Tibial nerve (tissue), 4 donors: Measurements from ENCODE around the gene MAML2. TPM values are rescaled to one million over a fixed set of nuclear protein-coding genes. Genes with fewer than 3 reads are reported as not detected.

Experiments
- DNase-seq, 2 donors: peaks; one replicate each; pipeline ENCODE4 v3.0.0-alpha.2; 2019; ENCODE audit warnings: low spot score in 2 of 2
- H3K27ac ChIP-seq, 4 donors: fragments of 200-600 bp; sonication (generic) in 3 of 4; one replicate each; pipeline ENCODE4 v1.5.1; 2017 to 2019; ENCODE audit warnings: mild to moderate bottlenecking in 1 of 4
- H3K27me3 ChIP-seq, 2 donors: fragments of 200-600 bp; sonication (generic) in 1 of 2; one replicate each; pipeline versions ENCODE4 v1.5.1 to v1.6.0; 2017 to 2019
- H3K36me3 ChIP-seq, 3 donors: fragments of 200-600 bp; sonication (generic); one replicate each; pipeline ENCODE4 v1.5.1; 2018 to 2019
- H3K4me1 ChIP-seq, 4 donors: fragments of 200-600 bp; sonication (generic) in 3 of 4; one replicate each; pipeline ENCODE4 v1.5.1; 2017 to 2019
- H3K4me3 ChIP-seq, 4 donors: fragments of 200-600 bp; sonication (generic) in 3 of 4; one replicate each; pipeline ENCODE4 v1.5.1; 2017 to 2019; ENCODE audit warnings: mild to moderate bottlenecking in 1 of 4, moderate library complexity in 1 of 4
- H3K9me3 ChIP-seq, 4 donors: fragments of 200-600 bp; sonication (generic) in 3 of 4; one replicate each; pipeline ENCODE4 v1.5.1; 2017 to 2019
- EP300 ChIP-seq, 2 donors: sonication (generic); formaldehyde crosslinking; IDR thresholded peaks; one replicate each; pipeline ENCODE4 v1.6.1; 2017; ENCODE audit warnings: antibody characterized with exemption in 2 of 2, mild to moderate bottlenecking in 1 of 2
- POLR2A ChIP-seq, 2 donors: fragments of 450-650 bp; IDR thresholded peaks; one replicate each; pipeline ENCODE4 v1.6.1; 2017; ENCODE audit warnings: antibody characterized with exemption in 2 of 2, mild to moderate bottlenecking in 2 of 2, moderate library complexity in 2 of 2
- WGBS, 2 donors: methylation state at CpG; one replicate each; pipeline ENCODE4 v1.1.5; 2018; 5-methylcytosine and 5-hydroxymethylcytosine counted together
- total RNA-seq, 4 donors: library from RNA; depleted of rRNA; stranded (reverse); fragments of >200 nt; gene quantifications; one replicate each; pipeline ENCODE4 v1.1.0, GENCODE V29; 2016
- TF ChIP-seq, protein P1 (sequence below), 5 experiments: fragments of 200-600 bp in 3 of 5; fragments of 450-650 bp in 2 of 5; sonication (generic) in 3 of 5; IDR thresholded peaks; one replicate each; pipeline ENCODE4 v1.5.1; 2016 to 2019; ENCODE audit warnings: antibody characterized with exemption in 5 of 5, mild to moderate bottlenecking in 3 of 5, moderate library complexity in 2 of 5

The MAML2 gene
- total RNA-seq, 4 donors from 2014 or later = 20.5 to 38.4 (median 27.9) TPM

DNA sequence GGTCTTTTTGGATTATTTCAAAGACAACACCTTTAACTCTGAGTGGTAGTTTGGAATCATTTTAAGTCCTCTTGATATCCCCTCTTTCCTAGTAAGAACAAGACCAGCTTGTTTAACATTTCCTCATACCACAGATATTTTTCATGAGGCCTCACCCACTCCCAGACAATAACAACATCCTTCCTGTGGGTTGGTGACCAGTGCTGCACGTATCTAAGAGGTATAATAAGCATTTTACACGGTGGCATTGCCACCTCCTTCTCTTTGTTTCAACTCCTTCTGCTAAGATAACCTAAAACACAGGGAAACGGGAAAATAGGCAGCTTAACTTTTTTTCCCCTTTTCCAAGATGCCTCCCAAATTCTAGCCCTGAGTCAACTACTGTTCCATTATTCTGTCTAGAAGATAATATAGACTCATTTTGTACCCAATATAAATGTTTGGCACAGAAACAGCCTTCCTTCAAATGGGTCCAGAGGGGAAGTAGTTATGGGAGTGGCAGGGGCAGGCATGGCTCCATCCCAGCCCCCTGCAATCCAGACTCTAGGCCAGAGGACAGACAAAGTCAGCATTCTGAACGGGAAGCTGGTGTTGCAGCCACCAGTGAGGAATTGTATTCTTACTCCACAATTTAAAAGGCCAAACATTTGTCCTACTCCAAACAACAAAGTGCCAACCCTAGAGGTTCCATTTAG lies 28.5 kb downstream of the MAML2 start:
- Histone ChIP-seq H3K36me3 (no peaks in the 10 kb centered on the region), H3K4me1 (peaks cover 0 to 100% (median 45%) of the 10 kb centered on the region in 4 donors), H3K27me3 (no peaks in the 10 kb centered on the region), H3K27ac (peak overlapping the region; percentile 50 to 81 (median 70)), H3K4me3 (no peak overlapping the region), H3K9me3 (no peaks in the 10 kb centered on the region)
- no peak for DNase-seq
- 10% methylated on average over 4 of the region's 4 CpGs for WGBS, 2 donors
- peak in 1 of 2 donors; percentile 55 for TF ChIP-seq EP300 (IDR thresholded peaks at IDR 0.05)
- TF ChIP-seq, protein P1, sequence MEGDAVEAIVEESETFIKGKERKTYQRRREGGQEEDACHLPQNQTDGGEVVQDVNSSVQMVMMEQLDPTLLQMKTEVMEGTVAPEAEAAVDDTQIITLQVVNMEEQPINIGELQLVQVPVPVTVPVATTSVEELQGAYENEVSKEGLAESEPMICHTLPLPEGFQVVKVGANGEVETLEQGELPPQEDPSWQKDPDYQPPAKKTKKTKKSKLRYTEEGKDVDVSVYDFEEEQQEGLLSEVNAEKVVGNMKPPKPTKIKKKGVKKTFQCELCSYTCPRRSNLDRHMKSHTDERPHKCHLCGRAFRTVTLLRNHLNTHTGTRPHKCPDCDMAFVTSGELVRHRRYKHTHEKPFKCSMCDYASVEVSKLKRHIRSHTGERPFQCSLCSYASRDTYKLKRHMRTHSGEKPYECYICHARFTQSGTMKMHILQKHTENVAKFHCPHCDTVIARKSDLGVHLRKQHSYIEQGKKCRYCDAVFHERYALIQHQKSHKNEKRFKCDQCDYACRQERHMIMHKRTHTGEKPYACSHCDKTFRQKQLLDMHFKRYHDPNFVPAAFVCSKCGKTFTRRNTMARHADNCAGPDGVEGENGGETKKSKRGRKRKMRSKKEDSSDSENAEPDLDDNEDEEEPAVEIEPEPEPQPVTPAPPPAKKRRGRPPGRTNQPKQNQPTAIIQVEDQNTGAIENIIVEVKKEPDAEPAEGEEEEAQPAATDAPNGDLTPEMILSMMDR (IDR thresholded peaks at IDR 0.05) = no peak

DNA sequence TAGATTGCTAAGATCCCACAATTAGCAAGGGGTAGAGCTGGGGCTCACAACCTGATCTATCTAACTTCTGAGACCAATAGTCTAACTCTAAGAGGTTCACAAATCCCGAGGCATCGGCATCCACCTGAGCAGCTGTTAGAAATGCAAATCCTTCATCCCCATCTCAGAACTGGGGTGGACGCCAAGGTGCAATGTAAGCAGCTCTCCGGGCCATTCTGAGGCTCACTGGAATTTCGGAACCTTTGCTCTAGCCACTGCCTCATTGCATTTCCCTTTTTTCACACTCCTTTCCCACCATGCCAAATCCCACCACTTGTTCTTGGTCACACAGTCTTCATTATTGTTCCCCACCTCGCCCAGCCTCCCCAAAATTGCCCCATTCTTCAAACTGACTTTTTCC lies 29.8 kb downstream of the MAML2 start:
- TF ChIP-seq, protein P1 (IDR thresholded peaks at IDR 0.05) = no peak
- TF ChIP-seq EP300 (IDR thresholded peaks at IDR 0.05) = no peak
- TF ChIP-seq POLR2A (IDR thresholded peaks at IDR 0.05) = no peak
- no peaks in the 10 kb centered on the region for H3K9me3 ChIP-seq
- WGBS, 2 donors = 82 to 83% methylated on average over 6 of the region's 6 CpGs
- DNase-seq = no peak
- H3K27ac ChIP-seq = peak overlapping the region in 3 of 4 donors; percentile 7 to 81 (median 78)
- H3K36me3 ChIP-seq = no peaks in the 10 kb centered on the region
- no peaks in the 10 kb centered on the region for H3K27me3 ChIP-seq
- no peak overlapping the region for H3K4me3 ChIP-seq
- H3K4me1 ChIP-seq = peaks cover 0 to 100% (median 50%) of the 10 kb centered on the region in 4 donors

DNA sequence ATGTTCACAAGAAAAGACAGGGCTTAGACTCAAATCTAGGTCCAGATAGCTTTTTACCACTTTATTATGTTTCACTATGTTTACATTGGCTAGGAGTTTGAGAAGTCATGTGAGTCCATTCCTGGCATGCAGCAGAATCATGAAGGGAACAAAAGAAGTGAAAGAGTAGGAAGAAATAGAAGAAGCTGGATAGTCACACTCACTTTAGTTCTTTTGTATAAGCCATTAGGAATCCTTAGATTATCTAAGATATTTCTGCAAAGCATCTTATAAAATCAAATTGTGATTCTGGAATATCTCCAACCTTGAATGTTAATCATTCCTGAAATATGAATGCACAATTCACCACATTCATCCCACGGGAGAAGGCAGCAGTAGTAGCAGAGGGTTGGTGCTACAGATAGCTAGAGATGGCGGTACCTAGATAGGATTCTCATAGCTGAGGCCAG lies 31.9 kb downstream of the MAML2 start:
- TF ChIP-seq POLR2A (IDR thresholded peaks at IDR 0.05) (no peak), EP300 (IDR thresholded peaks at IDR 0.05) (peak in 1 of 2 donors; percentile 57)
- TF ChIP-seq, protein P1 (IDR thresholded peaks at IDR 0.05) = no peak
- peaks cover 0 to 99% (median 63%) of the 10 kb centered on the region in 4 donors for H3K4me1 ChIP-seq
- WGBS, 2 donors = 22 to 26% methylated on average over 2 of the region's 2 CpGs
- no peak for DNase-seq
- H3K9me3 ChIP-seq = no peaks in the 10 kb centered on the region
- no peaks in the 10 kb centered on the region for H3K27me3 ChIP-seq
- H3K4me3 ChIP-seq = no peak overlapping the region
- H3K36me3 ChIP-seq = no peaks in the 10 kb centered on the region
- peak overlapping the region in 3 of 4 donors; percentile 37 to 78 (median 66) for H3K27ac ChIP-seq

DNA sequence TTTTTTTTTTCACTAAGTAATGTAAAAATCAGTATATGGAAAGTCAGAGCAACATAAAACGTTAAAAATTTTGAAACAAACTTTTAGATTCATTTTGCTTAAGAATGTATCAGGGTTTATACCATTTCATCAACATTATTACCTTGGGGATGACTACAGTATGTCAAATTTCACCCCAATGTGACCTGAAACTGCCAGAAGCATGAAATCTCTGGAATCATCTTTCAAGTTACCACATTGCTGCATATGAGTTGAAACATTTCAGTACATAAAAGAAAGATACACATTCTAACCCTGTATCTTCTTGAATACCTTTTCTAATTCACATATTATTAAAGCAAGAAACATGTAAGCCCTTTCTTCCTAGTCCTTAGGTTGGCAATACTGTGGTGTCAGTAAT lies 32.8 kb downstream of the MAML2 start:
- DNase-seq = no peak
- H3K27ac ChIP-seq = peak overlapping the region in 2 of 4 donors; percentile 66 to 78
- no peaks in the 10 kb centered on the region for H3K9me3 ChIP-seq
- TF ChIP-seq POLR2A (IDR thresholded peaks at IDR 0.05) = no peak
- TF ChIP-seq, protein P1 (IDR thresholded peaks at IDR 0.05) = no peak
- no peak for TF ChIP-seq EP300 (IDR thresholded peaks at IDR 0.05)
- WGBS, 2 donors = 52 to 62% methylated on average over 1 of the region's 1 CpG
- H3K4me1 ChIP-seq = peaks cover 0 to 99% (median 62%) of the 10 kb centered on the region in 4 donors
- no peaks in the 10 kb centered on the region for H3K27me3 ChIP-seq
- H3K4me3 ChIP-seq = no peak overlapping the region
- H3K36me3 ChIP-seq = no peaks in the 10 kb centered on the region

DNA sequence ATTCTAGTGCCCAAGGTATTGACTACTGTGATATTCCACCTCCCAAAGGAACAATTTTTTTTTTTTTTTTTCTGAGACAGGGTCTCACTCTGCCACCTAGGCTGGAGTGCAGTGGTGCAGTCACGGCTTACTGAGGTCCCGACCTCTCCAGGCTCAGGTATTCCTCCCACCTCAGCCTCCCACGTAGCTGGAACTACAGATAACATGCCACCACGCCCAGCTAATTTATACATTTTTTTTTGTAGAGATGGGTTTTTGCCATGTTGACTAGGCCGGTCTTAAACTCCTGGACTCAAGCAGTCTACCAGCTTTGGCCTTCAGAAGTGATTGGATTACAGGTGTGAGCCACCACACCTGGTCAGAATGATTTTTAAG lies 33.4 kb downstream of the MAML2 start:
- TF ChIP-seq, protein P1 (IDR thresholded peaks at IDR 0.05) = no peak
- TF ChIP-seq POLR2A (IDR thresholded peaks at IDR 0.05) (no peak), EP300 (IDR thresholded peaks at IDR 0.05) (no peak)
- Histone ChIP-seq H3K4me1 (peaks cover 0 to 98% (median 59%) of the 10 kb centered on the region in 4 donors), H3K9me3 (no peaks in the 10 kb centered on the region), H3K36me3 (no peaks in the 10 kb centered on the region), H3K27me3 (no peaks in the 10 kb centered on the region), H3K4me3 (no peak overlapping the region), H3K27ac (peak overlapping the region in 2 of 4 donors; percentile 66 to 92)
- 95 to 100% methylated on average over 5 of the region's 5 CpGs for WGBS, 2 donors
- no peak for DNase-seq
